Measurements from ENCODE around the gene S100P.

GRCh38 chr4:6727943-6728250 lies 34.2 kb downstream of the S100P start:
- TF ChIP-seq CTCF (IDR thresholded peaks at IDR 0.05; ENCODE audit: low read length) (no peak), EZH2 (IDR thresholded peaks at IDR 0.05; ENCODE audit: borderline replicate concordance, low read length) (no peak)

All from OCI-LY1 (cell line).